ENCODE results near the gene PIEZO1. TPM values are rescaled to one million over a fixed set of nuclear protein-coding genes. Genes with fewer than 3 reads are reported as not detected.

Gene PIEZO1
- total RNA-seq, 2 experiments from 2014 or later = 308 to 323 TPM

DNA sequence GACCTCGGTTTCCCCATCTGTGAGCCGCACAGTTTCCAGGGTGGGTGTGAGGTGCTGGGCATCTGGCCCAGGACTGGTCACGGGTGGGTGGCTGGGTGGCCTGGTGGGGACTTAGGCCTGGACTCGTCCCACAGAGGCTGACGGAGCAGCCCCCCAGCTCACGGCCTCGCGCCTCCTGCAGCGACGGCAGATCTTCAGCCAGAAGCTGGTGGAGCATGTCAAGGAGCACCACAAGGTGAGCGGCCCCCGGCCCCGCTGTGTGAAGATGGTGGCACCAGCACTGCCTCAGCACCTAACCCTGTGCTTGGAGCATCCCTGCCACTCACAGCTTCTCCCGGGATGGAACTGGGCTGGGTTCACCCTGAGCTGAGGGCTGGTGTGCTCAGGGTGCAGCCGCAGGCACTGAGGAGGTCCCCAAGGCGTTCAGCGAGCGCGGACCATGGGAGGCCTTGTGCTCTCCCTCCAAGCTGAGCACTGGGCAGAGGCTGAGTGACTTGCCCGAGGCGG, 20.9 kb upstream of the PIEZO1 start:
- no peaks in the 10 kb centered on the region for H3K9me3 Mint-ChIP-seq
- peaks cover 45% of the 10 kb centered on the region for H3K36me3 Mint-ChIP-seq (ENCODE audit: low read depth)
- DNase-seq = no peak
- H3K4me1 Mint-ChIP-seq = peaks cover 43% of the 10 kb centered on the region
- peak overlapping the region; percentile 47 for H3K4me3 Mint-ChIP-seq
- ChIA-PET CTCF (interaction anchor here (1.1 kb wide), 1 partner anchor 68 kb away, joined by 3 read pairs; no protein-coding TSS in a partner anchor), POLR2A (interaction anchor here (0.8 to 11.5 kb wide), 4 partner anchors 22 to 365 kb away, joined by 3 to 249 read pairs (median 3); partner anchors contain the start of gene PIEZO1)
- H3K27me3 Mint-ChIP-seq = no peaks in the 10 kb centered on the region
- no peak overlapping the region for H3K27ac Mint-ChIP-seq

DNA sequence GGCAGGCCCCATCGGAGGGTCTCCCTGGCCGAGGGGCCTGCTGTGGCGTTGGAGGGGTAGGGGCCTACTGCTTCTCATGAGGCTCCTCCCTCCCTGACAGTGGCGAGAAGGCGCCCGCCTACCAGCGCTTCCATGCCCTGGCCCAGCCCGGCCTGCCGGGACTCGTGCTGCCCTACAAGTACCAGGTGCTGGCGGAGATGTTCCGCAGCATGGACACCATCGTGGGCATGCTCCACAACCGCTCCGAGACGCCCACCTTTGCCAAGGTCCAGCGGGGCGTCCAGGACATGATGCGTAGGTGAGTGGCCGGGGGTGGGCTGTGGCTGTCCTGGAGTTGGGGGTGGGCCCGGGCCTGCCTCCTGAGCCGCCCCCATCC, 20.3 kb upstream of the PIEZO1 start:
- CTCF ChIA-PET = interaction anchor here (1.1 kb wide), 1 partner anchor 68 kb away, joined by 3 read pairs; no protein-coding TSS in a partner anchor
- H3K9me3 Mint-ChIP-seq = no peaks in the 10 kb centered on the region
- H3K36me3 Mint-ChIP-seq (ENCODE audit: low read depth) = peaks cover 43% of the 10 kb centered on the region

DNA sequence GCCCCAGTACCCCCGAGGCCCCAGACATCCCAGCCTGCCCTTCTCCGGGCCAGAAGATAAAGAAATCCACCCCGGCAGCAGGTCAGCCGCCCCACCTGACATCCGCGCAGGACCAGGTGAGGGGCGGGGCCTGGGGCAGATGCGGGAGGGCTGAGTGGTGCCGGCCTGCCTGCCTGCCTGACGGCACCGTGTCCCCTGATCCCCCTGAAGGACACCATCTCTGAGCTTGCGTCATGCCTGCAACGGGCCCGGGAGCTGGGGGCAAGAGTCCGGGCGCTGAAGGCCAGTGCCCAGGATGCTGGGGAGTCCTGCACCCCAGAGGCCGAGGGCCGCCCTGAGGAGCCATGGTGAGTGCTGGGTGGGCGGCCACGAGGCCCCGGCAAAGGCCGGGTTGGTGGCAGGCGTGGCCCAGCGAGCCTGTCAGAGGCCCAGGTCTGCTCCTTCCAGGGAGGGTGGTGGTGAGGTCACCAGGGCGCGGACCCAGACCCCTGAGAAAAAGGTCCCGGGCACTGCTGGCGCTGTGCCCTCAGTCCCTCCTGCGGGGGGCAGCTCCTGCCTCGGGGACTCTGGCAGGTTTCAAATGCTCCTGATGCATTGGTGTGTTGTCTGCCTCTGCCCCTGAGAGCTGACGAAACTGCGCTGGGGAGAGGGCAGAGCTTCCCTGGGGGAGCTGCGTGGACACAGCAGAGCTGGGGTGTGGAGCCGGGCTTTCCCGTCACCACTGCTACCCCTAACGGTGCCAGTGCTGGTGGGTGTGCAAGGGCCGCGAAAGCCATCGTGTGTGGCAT, 19.7 kb upstream of the PIEZO1 start:
- peak overlapping the region; percentile 63 for H3K27ac Mint-ChIP-seq
- ChIA-PET CTCF (no interaction called here), POLR2A (interaction anchor here (0.8 to 11.5 kb wide), 5 partner anchors 8 to 70 kb away, joined by 3 to 249 read pairs (median 4); partner anchors contain the start of genes APRT, GALNS, PIEZO1 and TRAPPC2L)
- H3K36me3 Mint-ChIP-seq (ENCODE audit: low read depth) = peaks cover 40% of the 10 kb centered on the region
- H3K9me3 Mint-ChIP-seq = no peaks in the 10 kb centered on the region
- no peaks in the 10 kb centered on the region for H3K27me3 Mint-ChIP-seq
- peaks cover 41% of the 10 kb centered on the region for H3K4me1 Mint-ChIP-seq
- peak overlapping the region; percentile 80 for H3K4me3 Mint-ChIP-seq
- DNase-seq = peak; percentile 58

More for the DNA sequence above, 20.3 kb upstream of the PIEZO1 start:
- Mint-ChIP-seq H3K27me3 (no peaks in the 10 kb centered on the region), H3K4me3 (peak overlapping the region; percentile 80), H3K4me1 (peaks cover 44% of the 10 kb centered on the region), H3K27ac (no peak overlapping the region)
- no peak for DNase-seq
- POLR2A ChIA-PET = interaction anchor here (0.8 to 11.5 kb wide), 5 partner anchors 7 to 124 kb away, joined by 3 to 249 read pairs (median 4); partner anchors contain the start of genes APRT, GALNS, PIEZO1 and TRAPPC2L

DNA sequence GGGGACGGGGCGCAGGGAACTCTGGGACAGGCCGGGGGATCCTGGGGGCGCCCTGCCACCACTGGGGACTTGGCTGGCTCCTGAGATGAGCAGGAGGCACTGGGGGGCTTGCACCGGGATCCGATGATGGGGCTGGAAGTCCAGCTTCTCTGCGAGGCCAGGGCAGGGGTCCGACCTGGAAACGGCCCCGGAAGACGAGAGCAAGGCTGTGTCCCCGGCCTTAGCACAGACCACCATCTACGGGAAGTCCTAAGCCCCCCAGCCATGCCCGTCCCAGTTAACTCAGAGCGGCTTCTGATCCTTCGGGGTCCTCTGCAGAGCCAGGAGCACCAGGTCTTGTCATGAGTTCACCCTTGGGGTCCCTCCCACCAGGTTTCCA, 19.1 kb upstream of the PIEZO1 start:
- POLR2A ChIA-PET = interaction anchor here (1.6 to 11.5 kb wide), 5 partner anchors 8 to 102 kb away, joined by 3 to 249 read pairs (median 15); partner anchors contain the start of genes APRT, GALNS, PIEZO1 and TRAPPC2L
- Mint-ChIP-seq H3K36me3 (ENCODE audit: low read depth) (peaks cover 36% of the 10 kb centered on the region), H3K9me3 (no peaks in the 10 kb centered on the region), H3K4me1 (peaks cover 38% of the 10 kb centered on the region), H3K27me3 (no peaks in the 10 kb centered on the region), H3K27ac (peak overlapping the region; percentile 63), H3K4me3 (peak overlapping the region; percentile 80)
- no peak for DNase-seq
- CTCF ChIA-PET = no interaction called here

DNA sequence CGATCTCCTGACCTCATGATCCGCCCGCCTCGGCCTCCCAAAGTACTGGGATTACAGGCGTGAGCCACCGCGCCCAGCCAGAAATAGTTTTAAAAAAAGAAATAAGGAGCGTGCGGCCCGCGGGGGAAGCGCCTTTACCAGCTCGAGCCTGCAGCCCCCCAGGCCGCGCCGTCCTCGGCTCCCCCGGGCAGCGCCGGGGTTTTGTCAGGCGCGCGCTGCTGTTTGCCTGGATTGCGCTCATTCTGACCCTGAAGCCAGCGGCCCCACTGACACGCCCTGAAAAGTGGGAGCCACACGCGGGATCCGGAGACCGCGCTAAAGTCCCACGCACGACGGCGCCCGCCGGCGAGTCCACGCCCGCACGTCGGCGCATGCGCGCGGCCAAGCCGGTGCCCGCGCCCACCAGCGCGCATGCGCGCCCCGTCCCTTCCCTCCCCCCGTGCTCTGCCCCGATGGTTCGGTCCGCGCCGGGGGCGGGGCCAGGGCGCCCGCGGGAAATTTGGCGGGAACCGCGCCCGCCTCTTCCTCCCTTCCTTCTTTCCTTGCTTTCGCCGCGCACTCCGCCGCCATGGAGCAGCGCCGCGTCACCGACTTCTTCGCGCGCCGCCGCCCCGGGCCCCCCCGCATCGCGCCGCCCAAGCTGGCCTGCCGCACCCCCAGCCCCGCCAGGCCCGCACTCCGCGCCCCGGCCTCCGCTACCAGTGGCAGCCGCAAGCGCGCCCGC, 18.4 kb upstream of the PIEZO1 start, which contains the start of gene CDT1:
CDT1 (plus strand) TSS at position 526 of the 724 bp plus-strand sequence; CDS start at position 569, 43 bp downstream.
- H3K36me3 Mint-ChIP-seq (ENCODE audit: low read depth) = peaks cover 32% of the 10 kb centered on the region
- peak; percentile 88 for DNase-seq
- peak within 1 kb of the TSS; percentile 86 for H3K4me3 Mint-ChIP-seq
- H3K27ac Mint-ChIP-seq = peak within 1 kb of the TSS; percentile 93
- H3K9me3 Mint-ChIP-seq = no peaks in the 10 kb centered on the region
- ChIA-PET CTCF (interaction anchor here (0.7 to 1.2 kb wide), 4 partner anchors 22 to 181 kb away, joined by 3 to 6 read pairs (median 4); partner anchors contain the start of genes GALNS and TRAPPC2L), POLR2A (interaction anchor here (0.6 to 11.5 kb wide), 7 partner anchors 9 to 102 kb away, joined by 3 to 249 read pairs (median 4); partner anchors contain the start of genes APRT and PIEZO1)
- H3K27me3 Mint-ChIP-seq = no peaks in the 10 kb centered on the region
- peaks cover 35% of the 10 kb centered on the region for H3K4me1 Mint-ChIP-seq

DNA sequence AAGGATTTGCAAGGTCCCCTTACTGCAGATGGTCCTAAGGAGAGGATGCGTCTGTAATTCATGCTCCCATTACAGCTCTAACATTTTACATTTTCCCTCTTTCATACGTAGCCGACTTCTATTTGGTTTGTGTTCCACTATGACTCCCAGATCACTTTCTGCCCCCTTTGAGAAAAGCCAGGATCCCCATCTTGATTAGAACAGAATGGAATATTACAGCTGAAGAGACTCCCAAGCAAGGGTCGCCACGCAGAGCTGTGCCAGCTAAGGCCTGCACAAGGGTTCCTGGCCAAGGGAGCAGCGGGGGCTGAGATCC, 15.2 kb upstream of the PIEZO1 start:
- no peak overlapping the region for H3K27ac Mint-ChIP-seq

DNA sequence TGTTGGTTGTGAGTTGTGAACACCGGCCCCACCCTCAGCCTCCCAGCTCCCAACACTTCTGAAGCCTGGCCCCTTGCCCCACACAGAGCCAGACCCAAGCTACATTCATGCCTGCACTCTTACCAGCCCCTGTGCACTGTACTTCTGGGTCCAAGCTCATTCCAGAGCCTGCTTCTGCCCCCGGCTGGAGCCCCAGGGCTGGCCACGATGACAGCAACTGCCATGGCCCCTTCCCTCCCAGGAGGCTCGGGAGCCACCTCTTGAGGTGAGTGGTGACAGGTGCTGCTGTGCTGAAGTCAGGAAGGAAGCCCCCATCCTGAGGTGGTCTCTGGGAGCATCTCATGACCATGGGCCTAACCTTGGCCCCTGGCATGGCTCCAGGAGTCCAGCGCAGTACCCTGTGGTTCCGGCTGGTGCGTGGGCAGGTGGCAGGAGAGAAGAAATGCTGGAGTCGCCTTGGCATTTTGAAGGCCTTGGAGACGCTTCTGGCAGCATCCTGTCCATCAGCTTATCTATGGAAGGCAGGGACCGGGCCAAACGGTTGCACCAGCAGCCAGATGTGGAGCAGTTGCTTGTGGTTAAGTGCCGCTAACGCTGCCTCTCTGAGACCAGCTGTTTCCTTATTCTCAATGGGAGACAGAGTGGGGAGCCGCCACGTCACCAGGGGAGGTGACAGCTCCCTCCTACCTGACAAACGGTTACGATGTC, 14.7 kb upstream of the PIEZO1 start:
- no peak overlapping the region for H3K4me3 Mint-ChIP-seq
- H3K4me1 Mint-ChIP-seq = peaks cover 33% of the 10 kb centered on the region
- peaks cover 8% of the 10 kb centered on the region for H3K36me3 Mint-ChIP-seq (ENCODE audit: low read depth)
- H3K27me3 Mint-ChIP-seq = no peaks in the 10 kb centered on the region
- H3K27ac Mint-ChIP-seq = no peak overlapping the region
- DNase-seq = no peak
- no peaks in the 10 kb centered on the region for H3K9me3 Mint-ChIP-seq
- CTCF ChIA-PET = interaction anchor here (0.9 to 3.6 kb wide), 6 partner anchors 13 to 97 kb away, joined by 3 to 20 read pairs (median 5); no protein-coding TSS in a partner anchor
- POLR2A ChIA-PET = interaction anchor here (3.6 to 4.0 kb wide), 2 partner anchors 11 to 17 kb away, joined by 29 to 55 read pairs; partner anchors contain the start of genes APRT and PIEZO1

More for the DNA sequence above, 15.2 kb upstream of the PIEZO1 start:
- ChIA-PET POLR2A (interaction anchor here (3.6 to 4.0 kb wide), 2 partner anchors 10 to 17 kb away, joined by 29 to 55 read pairs; partner anchors contain the start of genes APRT and PIEZO1), CTCF (interaction anchor here (0.6 to 3.6 kb wide), 6 partner anchors 16 to 120 kb away, joined by 3 to 20 read pairs (median 6); no protein-coding TSS in a partner anchor)
- no peak overlapping the region for H3K4me3 Mint-ChIP-seq
- no peak for DNase-seq
- peaks cover 11% of the 10 kb centered on the region for H3K36me3 Mint-ChIP-seq (ENCODE audit: low read depth)
- peaks cover 30% of the 10 kb centered on the region for H3K4me1 Mint-ChIP-seq
- H3K9me3 Mint-ChIP-seq = no peaks in the 10 kb centered on the region
- no peaks in the 10 kb centered on the region for H3K27me3 Mint-ChIP-seq

DNA sequence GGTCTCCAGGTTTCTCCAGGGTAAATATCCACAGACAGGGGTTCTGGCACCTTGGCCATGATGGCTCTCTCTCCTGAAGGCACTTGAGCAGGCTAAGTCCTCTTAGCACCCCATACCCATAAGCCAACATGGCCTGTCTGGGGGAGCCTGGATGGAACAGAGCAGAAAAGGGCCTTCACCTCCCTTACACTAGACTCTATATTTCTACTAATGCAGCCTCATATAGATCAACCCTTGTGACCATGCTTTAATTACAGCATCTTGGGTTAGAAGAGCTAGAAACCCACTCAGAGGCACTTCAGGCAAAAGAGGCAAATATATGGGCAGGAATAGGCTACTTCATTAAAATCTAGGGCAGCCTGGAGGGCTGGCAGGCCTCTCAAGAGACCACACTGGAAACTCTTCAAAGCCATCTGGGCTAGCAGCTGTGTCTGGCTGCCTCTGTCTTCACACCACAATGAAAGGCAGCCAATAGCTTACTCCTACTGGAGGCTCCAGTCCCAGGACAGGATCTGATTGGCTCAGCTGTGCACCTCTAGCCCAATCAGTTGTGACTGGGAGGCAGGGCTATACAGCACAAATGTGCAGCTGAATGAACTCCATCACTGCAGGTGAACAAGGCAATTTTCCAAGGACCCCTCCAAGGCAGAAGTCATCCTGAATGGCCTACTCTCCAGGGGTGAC, 13.9 kb upstream of the PIEZO1 start:
- H3K4me1 Mint-ChIP-seq = peaks cover 35% of the 10 kb centered on the region
- H3K4me3 Mint-ChIP-seq = no peak overlapping the region
- ChIA-PET CTCF (interaction anchor here (0.9 to 3.6 kb wide), 5 partner anchors 12 to 96 kb away, joined by 4 to 20 read pairs (median 6); no protein-coding TSS in a partner anchor), POLR2A (interaction anchor here (1.3 to 4.0 kb wide), 3 partner anchors 12 to 94 kb away, joined by 3 to 55 read pairs (median 29); partner anchors contain the start of genes APRT and PIEZO1)
- H3K9me3 Mint-ChIP-seq = no peaks in the 10 kb centered on the region
- H3K36me3 Mint-ChIP-seq (ENCODE audit: low read depth) = peaks cover 3% of the 10 kb centered on the region
- H3K27me3 Mint-ChIP-seq = no peaks in the 10 kb centered on the region
- no peak overlapping the region for H3K27ac Mint-ChIP-seq
- no peak for DNase-seq

DNA sequence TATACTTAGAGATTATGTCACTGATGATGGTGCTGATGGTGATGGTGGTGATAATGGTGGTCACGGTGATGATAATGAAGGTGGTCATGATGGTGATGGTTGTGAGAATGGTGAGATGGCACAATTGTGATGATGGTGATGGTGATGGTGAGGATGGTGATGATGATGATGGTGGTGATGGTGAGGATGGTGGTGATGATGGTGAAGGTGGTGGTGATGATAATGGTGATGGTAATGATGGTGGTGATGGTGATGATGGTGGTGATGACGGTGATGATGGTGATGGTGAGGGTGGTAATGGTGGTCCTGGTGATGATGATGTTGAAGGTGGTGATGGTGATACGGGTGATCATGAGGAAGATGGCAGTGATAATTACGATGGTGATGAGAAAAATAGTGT, 13.1 kb upstream of the PIEZO1 start:
- Mint-ChIP-seq H3K36me3 (ENCODE audit: low read depth) (peaks cover 3% of the 10 kb centered on the region), H3K9me3 (no peaks in the 10 kb centered on the region)
- DNase-seq = no peak

DNA sequence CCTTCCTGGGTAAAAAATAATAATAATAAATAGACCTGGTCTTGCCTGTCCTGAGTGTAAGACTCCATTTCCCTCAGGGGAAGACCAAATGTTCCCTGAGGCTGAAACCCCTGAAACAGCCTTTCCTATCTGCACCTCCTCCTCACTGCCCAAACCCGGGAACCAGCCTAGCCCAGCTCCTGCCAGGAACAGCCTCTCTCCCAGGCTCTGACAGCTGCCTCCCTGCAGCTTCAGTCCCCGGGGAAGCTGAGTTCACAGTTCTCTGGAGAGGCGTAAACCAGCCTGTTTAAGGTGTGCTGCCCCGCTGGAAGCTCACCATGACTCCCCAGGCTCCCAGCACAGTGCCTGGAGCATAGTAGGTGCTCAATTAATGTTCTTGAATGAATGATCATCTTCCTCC, 11.3 kb upstream of the PIEZO1 start:
- H3K36me3 Mint-ChIP-seq (ENCODE audit: low read depth) = no peaks in the 10 kb centered on the region
- H3K9me3 Mint-ChIP-seq = no peaks in the 10 kb centered on the region
- ChIA-PET CTCF (interaction anchor here (1.4 kb wide), 1 partner anchor 59 kb away, joined by 3 read pairs; no protein-coding TSS in a partner anchor), POLR2A (no interaction called here)
- no peak for DNase-seq
- no peak overlapping the region for H3K4me3 Mint-ChIP-seq
- peak overlapping the region; percentile 31 for H3K27ac Mint-ChIP-seq
- peaks cover 51% of the 10 kb centered on the region for H3K4me1 Mint-ChIP-seq
- H3K27me3 Mint-ChIP-seq = no peaks in the 10 kb centered on the region

More for the DNA sequence above, 13.1 kb upstream of the PIEZO1 start:
- no peaks in the 10 kb centered on the region for H3K27me3 Mint-ChIP-seq
- H3K4me1 Mint-ChIP-seq = peaks cover 43% of the 10 kb centered on the region
- ChIA-PET CTCF (interaction anchor here (3.6 kb wide), 1 partner anchor 17 kb away, joined by 20 read pairs; no protein-coding TSS in a partner anchor), POLR2A (interaction anchor here (1.3 to 4.0 kb wide), 2 partner anchors 15 to 93 kb away, joined by 3 to 55 read pairs; partner anchors contain the start of gene PIEZO1)
- H3K27ac Mint-ChIP-seq = no peak overlapping the region
- no peak overlapping the region for H3K4me3 Mint-ChIP-seq

DNA sequence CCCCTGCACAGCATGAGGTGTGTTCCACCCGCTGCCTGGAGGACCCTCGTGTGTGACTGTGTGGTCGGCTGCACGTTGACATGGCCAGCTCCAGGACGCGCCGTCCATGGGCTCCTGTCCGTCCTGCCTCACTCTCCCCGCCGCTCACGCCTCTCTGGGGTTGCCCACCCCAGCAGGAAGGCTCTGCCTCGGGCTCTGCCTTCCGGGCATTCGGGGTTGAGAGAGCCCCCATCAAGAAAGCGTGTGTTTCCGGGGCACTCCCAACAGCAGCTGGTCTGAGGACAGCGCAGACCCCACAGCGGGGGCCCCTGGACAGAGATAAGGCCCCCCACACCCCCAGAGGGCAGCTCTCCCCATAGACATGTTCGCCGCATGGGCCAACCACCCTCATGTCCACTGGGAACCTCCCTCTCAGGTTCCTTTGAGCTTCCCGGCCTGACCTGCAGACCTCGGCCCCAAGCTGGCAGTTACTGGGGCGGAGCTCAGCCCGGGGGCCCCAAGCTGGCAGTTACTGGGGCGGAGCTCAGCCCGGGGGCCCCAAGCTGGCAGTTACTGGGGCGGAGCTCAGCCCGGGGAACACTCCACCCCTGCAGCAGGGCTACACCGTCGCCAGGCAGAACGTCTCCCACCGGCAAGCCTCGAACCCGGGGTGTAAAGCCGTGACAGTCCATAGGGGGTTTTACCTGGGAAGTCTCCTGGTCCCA, 8.4 kb upstream of the PIEZO1 start:
- no peak for DNase-seq
- ChIA-PET POLR2A (interaction anchor here (1.0 to 1.1 kb wide), 2 partner anchors 8 to 89 kb away, joined by 3 to 4 read pairs; no protein-coding TSS in a partner anchor), CTCF (interaction anchor here (1.5 to 2.1 kb wide), 2 partner anchors 11 to 53 kb away, joined by 3 to 7 read pairs; no protein-coding TSS in a partner anchor)
- H3K4me1 Mint-ChIP-seq = peaks cover 56% of the 10 kb centered on the region
- no peaks in the 10 kb centered on the region for H3K27me3 Mint-ChIP-seq
- H3K9me3 Mint-ChIP-seq = no peaks in the 10 kb centered on the region
- H3K27ac Mint-ChIP-seq = peak overlapping the region; percentile 63
- no peaks in the 10 kb centered on the region for H3K36me3 Mint-ChIP-seq (ENCODE audit: low read depth)
- H3K4me3 Mint-ChIP-seq = peak overlapping the region; percentile 56
